GM19193 (cell line): Measurements from ENCODE around the gene SNX18.

Experiments
- POLR2A ChIP-seq: IDR thresholded peaks from 4 replicates; pipeline ENCODE4 v1.6.1; 2011; ENCODE audit not compliant: insufficient read depth, insufficient read length; ENCODE audit errors: extremely low read depth

The SNX18 gene

DNA sequence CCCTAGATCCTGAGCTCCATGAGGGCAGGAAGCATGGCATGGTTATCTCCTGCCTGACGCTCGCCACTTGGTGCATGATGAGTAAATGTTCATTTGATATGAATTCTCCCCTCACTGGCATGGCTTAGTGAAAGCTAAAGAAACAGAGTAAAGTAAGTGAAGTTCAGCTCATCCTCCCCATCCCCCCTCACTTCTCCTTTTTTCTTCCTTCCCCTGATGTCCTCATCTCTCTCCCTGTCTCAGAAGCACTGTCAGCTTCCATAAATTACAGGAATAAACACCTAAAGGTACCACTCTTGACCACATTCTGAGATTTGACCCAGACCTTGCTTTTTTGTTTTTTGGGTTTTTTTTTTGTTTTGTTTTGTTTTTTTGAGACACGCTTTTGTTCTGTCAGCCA lies 73.3 kb downstream of the SNX18 start:
- no peak for TF ChIP-seq POLR2A

DNA sequence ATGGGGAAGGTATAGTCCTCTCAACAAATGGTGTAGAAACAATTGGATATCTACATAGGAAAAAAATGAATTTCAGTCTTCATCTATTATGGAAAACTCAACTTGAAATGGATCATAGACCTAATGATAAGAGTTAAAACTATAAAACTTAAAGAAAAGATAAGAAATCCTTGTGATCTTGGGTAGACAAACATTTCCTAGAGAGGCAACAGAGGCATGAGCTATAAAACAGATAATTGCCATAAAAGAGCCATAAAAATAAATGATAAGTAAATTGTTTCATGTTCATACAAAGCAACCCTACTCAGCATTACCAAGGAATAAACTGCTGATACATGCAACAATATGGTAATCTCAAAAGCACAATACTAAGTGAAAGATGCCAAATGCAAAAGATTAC lies 76.2 kb downstream of the SNX18 start:
- no peak for TF ChIP-seq POLR2A

DNA sequence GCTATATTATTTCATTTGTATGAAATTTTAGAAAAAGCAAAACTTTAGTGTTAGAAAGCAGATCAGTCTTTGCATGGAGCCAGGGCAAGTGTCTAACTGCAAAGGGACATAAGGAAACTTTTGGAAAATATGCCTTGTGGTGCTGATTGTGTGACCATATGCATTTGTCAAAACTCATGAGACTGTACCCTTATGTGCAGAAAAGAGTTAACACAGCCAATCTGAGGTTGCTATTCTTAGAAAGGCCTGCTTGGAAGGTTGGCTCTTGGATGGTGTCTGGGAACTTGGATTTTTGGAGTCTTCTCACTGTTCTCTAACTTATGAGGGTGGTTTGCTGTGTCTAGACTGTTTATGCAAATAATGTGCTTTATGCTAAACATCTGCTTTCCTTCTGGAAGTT lies 76.6 kb downstream of the SNX18 start:
- TF ChIP-seq POLR2A = no peak

DNA sequence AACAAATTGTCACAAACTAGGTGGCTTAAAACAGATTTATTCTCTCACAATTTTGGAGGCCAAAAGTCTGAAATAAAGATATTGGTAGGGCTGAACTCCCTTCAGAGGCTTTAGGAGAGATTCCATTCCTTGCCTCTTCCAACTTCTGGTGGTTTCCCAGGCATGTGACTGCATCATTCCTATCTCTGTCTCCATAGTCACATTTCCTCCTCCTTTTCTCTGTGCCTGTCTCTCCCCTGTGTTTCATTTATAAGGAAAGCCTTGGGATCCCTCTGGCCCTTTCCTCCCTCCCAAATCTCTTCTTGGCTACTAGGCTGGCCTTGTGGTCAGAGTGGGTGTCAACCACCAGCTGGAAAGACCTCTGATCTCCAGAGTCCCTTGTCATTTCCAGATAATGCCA lies 78.2 kb downstream of the SNX18 start:
- no peak for TF ChIP-seq POLR2A
